HG03575 (cell line): ENCODE results near the gene MAP4K1.

Experiments used
- ATAC-seq: cut with Tn5 transposase; IDR thresholded peaks from one replicate; pipeline ENCODE4 v1.9.1; 2021; ENCODE audit not compliant: unreplicated experiment, insufficient number of reproducible peaks, low FRiP score; ENCODE audit errors: extremely low read depth

MAP4K1 gene

DNA sequence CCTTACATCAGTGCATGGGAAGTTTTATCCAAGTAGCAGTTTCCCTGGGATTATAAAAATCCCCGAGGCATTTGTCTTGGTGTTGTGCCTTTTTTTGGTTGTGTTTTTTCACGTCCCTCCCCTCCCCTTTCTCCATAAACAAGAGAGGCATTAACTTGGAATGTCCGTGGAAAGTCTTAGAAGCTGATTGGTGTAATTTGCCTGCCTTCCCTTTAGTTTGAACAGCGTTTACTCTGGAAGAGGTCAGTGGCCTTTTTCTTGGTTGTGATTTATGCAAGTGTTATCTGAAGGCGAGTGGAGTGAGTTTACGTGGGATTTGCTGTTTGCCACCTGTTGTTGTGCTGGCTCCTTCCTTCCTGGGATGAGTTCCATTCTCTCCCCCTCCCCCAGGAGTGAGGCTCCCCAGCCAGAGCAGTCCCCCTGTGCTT is 36.9 kb upstream of the MAP4K1 start:
- ATAC-seq, result no peak

- ATAC-seq, result no peak
Measured at GRCh38 chr19:38653028-38653571, 35.3 kb upstream of the MAP4K1 start.

GRCh38 chr19:38650911-38651584 is 33.3 kb upstream of the MAP4K1 start:
- ATAC-seq, result no peak

- ATAC-seq, result no peak
Measured at GRCh38 chr19:38650172-38650775, 32.5 kb upstream of the MAP4K1 start.

DNA sequence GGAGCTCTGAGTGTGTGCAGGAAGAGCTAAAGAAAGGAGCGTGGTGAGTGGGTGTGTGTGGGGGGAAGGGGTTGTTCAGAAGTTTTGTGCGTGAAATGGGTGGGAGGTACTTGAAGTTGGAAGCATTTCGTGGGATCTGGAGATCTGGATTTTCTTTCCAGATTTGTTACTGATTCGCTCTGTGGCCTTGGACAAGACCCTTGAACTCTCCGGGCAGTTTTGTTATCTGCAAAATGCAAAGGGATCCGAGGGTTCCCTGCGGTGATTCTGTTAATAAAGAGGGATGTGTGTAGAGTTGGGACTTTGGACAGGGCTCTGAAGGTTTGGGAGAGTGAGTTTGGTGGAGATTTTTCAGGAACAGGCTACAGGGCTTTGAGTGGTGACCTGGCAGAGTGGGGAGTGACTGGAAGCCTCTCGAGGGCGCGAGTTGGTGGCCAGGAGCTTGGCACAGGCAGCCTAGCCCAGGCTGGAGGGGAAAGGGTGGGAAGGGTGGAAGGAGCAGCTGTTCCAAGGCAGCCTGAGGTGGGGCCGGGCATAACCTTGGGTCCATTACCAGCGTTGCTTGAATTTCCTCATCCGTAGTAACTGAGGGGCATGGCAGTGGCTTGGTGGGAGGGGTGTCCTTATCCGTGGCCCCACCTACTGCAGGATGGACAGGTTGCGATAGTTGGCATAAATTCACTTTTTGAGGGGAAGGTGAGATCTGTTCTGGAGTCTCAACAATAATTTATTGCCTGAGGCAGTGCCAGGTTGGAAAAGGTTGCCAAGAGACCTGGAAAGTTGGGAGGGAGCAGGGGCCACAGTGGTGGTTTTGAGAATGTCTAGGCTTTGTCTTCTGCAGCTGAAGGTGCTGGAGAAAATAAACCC is 31.8 kb upstream of the MAP4K1 start:
- ATAC-seq, result no peak

- no peak for ATAC-seq
Measured at GRCh38 chr19:38648769-38649304, 31.1 kb upstream of the MAP4K1 start.

- no peak for ATAC-seq
Measured at GRCh38 chr19:38647966-38648768, 30.4 kb upstream of the MAP4K1 start.

- no peak for ATAC-seq
Measured at GRCh38 chr19:38647368-38647965, 29.7 kb upstream of the MAP4K1 start, which contains the start of gene ACTN4. ACTN4 (plus strand) TSS chr19:38647649; CDS start chr19:38647746, 97 bp downstream.

GRCh38 chr19:38644719-38645118 is 27.0 kb upstream of the MAP4K1 start:
- no peak for ATAC-seq

DNA sequence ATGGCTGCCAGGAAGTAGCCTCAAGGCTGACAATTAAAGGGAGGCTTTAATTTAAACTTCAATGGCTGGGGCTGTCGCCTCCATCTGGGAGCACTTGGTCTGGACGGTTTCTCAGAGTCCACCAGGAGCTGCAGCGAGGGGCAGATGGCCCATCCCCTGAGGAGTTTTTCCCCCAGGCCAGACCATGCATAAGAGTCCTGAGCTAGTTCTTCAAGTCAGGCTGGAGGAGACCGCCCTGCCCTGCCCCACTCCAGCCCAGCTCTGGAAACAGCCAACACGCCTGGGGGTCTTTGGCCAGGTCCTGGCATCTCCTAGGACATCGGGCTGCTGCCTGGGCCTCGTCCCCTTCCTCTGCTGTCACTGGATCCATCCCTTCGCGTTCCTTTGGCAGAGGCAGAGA is 24.4 kb upstream of the MAP4K1 start:
- no peak for ATAC-seq

DNA sequence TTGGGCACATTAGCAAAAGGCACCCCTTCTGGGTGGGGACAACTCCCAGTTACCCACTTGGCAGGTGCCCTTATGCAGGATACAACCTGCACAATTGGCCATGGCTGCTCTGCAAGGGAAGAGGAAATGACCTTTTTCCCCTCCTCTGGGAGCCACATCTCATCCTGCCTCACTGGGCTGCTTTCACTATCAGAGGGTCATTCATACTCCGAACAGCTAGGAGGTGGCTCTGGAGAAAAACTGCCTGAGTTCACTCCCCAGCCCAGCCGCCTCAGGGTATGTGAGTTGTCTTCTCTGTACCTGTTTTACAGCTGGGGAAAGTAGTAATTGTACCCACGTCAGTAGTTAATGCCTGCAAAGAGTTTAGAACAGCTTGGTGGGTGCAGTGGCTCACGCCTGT is 22.6 kb upstream of the MAP4K1 start:
- no peak for ATAC-seq

GRCh38 chr19:38639679-38640078 is 21.9 kb upstream of the MAP4K1 start:
- no peak for ATAC-seq

- ATAC-seq, result no peak
Measured at GRCh38 chr19:38638461-38638860, 20.7 kb upstream of the MAP4K1 start.

DNA sequence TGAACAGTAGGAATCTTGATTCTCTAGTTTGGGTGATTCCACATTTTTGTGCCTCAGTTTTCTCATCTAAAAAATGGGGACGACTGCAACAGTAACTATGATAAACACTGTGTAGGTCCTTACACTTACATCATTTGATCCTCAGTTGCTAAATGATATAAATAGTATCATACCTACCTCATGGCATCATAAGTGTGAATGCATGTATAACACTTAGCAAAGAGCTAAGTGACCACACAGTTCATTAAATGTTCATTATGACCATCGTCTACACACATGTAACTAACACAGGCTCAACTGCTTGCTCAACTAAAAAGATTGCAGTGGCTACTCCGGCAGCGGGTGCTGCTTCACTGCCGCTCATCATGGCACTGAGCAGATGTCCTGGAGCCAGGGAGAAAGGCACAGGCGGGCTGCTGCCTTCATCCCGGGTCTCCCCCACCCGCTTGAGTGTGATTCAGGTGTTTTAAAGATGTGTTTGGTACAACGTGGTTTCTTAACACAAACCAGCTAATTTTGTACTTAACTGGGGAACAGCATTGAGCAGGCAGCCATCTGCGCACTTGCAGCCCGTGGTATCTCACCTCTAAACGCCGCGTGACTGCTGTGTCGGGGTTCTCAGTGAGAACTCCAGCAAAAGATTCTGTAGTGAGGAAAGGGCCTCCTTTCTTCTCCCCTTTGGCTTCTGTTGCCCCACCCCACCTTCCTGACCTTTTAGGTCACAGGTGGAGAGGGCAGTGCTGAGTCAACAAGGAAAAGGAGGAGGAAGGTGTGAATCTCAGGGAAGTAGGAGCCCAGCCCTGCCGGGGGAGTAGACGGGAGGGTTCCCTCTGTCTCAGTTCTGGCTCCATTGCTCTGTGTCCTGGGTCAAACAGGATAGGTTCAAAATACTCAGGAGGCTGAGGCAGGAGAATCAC is 18.0 kb upstream of the MAP4K1 start:
- no peak for ATAC-seq

DNA sequence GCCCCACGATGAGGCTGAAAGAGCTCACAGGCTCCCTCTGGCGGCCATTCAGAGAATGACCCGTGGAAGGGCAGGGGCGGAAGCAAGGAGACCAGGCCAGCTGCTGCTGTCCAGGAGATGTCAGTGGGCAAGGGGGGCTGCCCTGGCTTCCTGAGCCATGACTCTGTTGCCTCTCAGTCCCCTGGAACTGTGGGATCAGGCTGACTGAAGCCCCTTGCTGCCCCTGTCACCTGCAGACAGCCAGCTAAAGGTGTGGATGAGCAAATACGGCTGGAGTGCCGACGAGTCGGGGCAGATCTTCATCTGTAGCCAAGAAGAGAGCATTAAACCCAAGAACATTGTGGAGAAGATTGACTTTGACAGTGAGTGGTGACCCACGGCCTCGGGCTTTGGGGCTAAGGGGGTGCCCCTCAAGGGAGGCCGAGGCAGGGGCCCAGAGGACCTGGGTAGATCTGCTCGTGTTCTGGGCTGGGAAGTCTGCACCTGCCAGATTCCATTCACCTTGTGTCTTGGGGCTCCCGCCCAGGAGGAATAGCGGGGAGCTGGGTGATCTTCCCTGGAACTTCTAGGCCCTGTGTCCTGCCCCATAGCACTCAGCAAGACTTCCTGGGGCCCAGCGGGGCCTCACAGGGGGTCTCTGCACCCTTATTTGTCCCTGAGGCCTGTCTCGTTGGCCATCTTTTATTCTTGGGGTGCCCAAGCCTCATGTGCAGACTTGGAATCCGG is 17.2 kb upstream of the MAP4K1 start:
- ATAC-seq, result no peak

- no peak for ATAC-seq
Measured at GRCh38 chr19:38632476-38633213, 14.9 kb upstream of the MAP4K1 start.
